Stomach smooth muscle (tissue), 2 donors: ENCODE measurements around the gene CAPN5.

Experiments
- H3K27ac ChIP-seq: one replicate; pipeline ENCODE4 v1.7.0; 2013; ENCODE audit warnings: mild to moderate bottlenecking, low read length, inconsistent platforms
- H3K27me3 ChIP-seq, 2 donors: one replicate each; pipeline ENCODE4 v1.7.0; 2013; ENCODE audit warnings: low read length in 2 of 2; ENCODE audit not compliant: insufficient read depth in 2 of 2, control insufficient read depth in 1 of 2
- H3K36me3 ChIP-seq, 2 donors: one replicate each; pipeline ENCODE4 v1.7.0; 2013; ENCODE audit warnings: low read length in 2 of 2; ENCODE audit not compliant: control insufficient read depth in 2 of 2, insufficient read depth in 2 of 2
- H3K4me1 ChIP-seq: one replicate; pipeline ENCODE4 v1.7.0; 2013; ENCODE audit warnings: low read length; ENCODE audit not compliant: control insufficient read depth, insufficient read depth
- H3K4me3 ChIP-seq, 2 donors: one replicate each; pipeline ENCODE4 v1.7.0; 2013; ENCODE audit warnings: low read length in 2 of 2
- H3K9ac ChIP-seq, 2 donors: one replicate each; pipeline ENCODE4 v1.7.0; 2013; ENCODE audit warnings: low read length in 2 of 2, mild to moderate bottlenecking in 1 of 2
- H3K9me3 ChIP-seq, 2 donors: one replicate each; pipeline ENCODE4 v1.7.0; 2013; ENCODE audit warnings: low read length in 2 of 2; ENCODE audit not compliant: control insufficient read depth in 2 of 2
- donor health status: healthy.
- donor health status: Pancreatic carcinoma.

Gene CAPN5

GRCh38 chr11:77163271-77163670 lies 96.5 kb downstream of the CAPN5 start:
- H3K9ac ChIP-seq: no peak overlapping the region
- no peaks in the 10 kb centered on the region for H3K36me3 ChIP-seq
- H3K27ac ChIP-seq: no peak overlapping the region
- no peak overlapping the region for H3K4me3 ChIP-seq
- H3K27me3 ChIP-seq: no peaks in the 10 kb centered on the region
- no peaks in the 10 kb centered on the region for H3K9me3 ChIP-seq
- H3K4me1 ChIP-seq: no peaks in the 10 kb centered on the region

- no peaks in the 10 kb centered on the region for H3K4me1 ChIP-seq
- H3K27ac ChIP-seq: no peak overlapping the region
- H3K27me3 ChIP-seq: no peaks in the 10 kb centered on the region
- H3K36me3 ChIP-seq: no peaks in the 10 kb centered on the region
- H3K9ac ChIP-seq: no peak overlapping the region
- no peaks in the 10 kb centered on the region for H3K9me3 ChIP-seq
- H3K4me3 ChIP-seq: no peak overlapping the region
Observed at GRCh38 chr11:77165066-77165465, 98.3 kb downstream of the CAPN5 start.

GRCh38 chr11:77166021-77166420 lies 99.2 kb downstream of the CAPN5 start:
- no peak overlapping the region for H3K4me3 ChIP-seq
- H3K4me1 ChIP-seq: no peaks in the 10 kb centered on the region
- no peak overlapping the region for H3K27ac ChIP-seq
- no peaks in the 10 kb centered on the region for H3K27me3 ChIP-seq
- no peak overlapping the region for H3K9ac ChIP-seq
- H3K9me3 ChIP-seq: no peaks in the 10 kb centered on the region
- H3K36me3 ChIP-seq: no peaks in the 10 kb centered on the region

GRCh38 chr11:77167111-77167626 lies 100.4 kb downstream of the CAPN5 start:
- Histone ChIP-seq H3K9me3 (no peaks in the 10 kb centered on the region), H3K9ac (no peak overlapping the region), H3K27me3 (no peaks in the 10 kb centered on the region), H3K36me3 (no peaks in the 10 kb centered on the region), H3K4me3 (no peak overlapping the region), H3K4me1 (no peaks in the 10 kb centered on the region), H3K27ac (no peak overlapping the region)

GRCh38 chr11:77167791-77168190 lies 101.0 kb downstream of the CAPN5 start:
- H3K9ac ChIP-seq: no peak overlapping the region
- no peak overlapping the region for H3K4me3 ChIP-seq
- H3K27ac ChIP-seq: no peak overlapping the region
- H3K9me3 ChIP-seq: no peaks in the 10 kb centered on the region
- no peaks in the 10 kb centered on the region for H3K36me3 ChIP-seq
- H3K27me3 ChIP-seq: no peaks in the 10 kb centered on the region
- H3K4me1 ChIP-seq: no peaks in the 10 kb centered on the region

GRCh38 chr11:77170107-77170506 lies 103.3 kb downstream of the CAPN5 start:
- Histone ChIP-seq H3K9ac (no peak overlapping the region), H3K27ac (no peak overlapping the region), H3K4me1 (no peaks in the 10 kb centered on the region), H3K36me3 (no peaks in the 10 kb centered on the region), H3K9me3 (no peaks in the 10 kb centered on the region), H3K27me3 (no peaks in the 10 kb centered on the region), H3K4me3 (no peak overlapping the region)

DNA sequence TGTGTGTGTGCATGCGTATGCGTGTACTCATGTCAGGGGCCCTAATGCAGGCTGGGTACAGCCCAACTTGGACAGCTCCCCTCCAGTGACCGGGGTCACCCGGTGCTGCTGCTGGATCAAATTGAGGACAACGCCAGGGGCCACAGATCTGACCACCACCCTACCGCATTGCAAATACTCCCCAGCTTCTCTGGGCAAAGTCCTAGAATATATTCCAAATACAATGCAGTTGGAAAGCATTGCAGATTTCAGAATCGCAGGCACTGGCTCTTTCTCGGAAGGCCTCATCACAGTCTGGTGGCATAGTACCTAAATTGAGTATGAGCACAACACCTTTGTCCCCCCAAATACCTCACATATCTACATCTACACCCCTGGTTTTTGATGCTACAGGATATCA lies 104.5 kb downstream of the CAPN5 start:
- Histone ChIP-seq H3K36me3 (no peaks in the 10 kb centered on the region), H3K27ac (no peak overlapping the region), H3K9ac (no peak overlapping the region), H3K4me1 (no peaks in the 10 kb centered on the region), H3K4me3 (no peak overlapping the region), H3K9me3 (no peaks in the 10 kb centered on the region), H3K27me3 (no peaks in the 10 kb centered on the region)

DNA sequence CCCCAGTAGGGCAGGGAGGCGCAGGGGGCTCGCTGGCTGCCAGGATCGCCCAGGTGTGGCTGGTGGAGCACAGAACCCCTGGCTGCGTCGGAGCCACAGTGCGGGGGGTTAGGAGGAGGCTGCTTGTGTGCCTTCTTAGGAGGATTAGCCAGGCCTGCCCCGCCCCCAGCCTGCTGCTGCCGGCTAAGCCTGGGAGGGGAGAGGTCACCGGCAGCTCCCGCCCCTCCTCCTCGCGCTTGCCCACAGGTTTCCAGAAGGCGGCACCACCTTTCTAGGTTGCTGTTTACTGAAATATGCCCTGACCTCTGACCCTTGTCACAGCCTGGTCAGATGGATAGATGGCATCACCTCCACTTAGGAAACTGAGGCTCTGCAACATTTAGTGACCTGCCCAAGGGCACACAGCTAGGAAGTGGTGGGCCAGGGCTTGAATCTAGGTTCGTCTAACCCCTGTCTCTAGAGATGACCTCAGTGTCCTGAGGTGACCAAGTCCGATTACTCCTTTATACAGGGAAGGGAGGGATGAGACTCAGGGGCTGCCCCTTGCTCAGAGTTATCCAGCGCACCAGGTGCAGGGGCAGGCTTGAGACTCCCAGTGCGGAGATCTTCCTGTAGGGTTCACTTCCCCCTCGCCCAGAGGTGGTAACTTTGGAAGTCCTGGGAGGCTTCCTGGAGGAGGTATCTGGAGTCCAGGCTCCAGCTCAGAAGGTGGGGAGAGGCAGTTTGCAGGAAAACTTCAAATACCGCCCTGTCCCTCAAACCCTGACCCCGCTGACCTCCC lies 105.3 kb downstream of the CAPN5 start:
- Histone ChIP-seq H3K36me3 (no peaks in the 10 kb centered on the region), H3K9ac (no peak overlapping the region), H3K4me1 (no peaks in the 10 kb centered on the region), H3K27ac (no peak overlapping the region), H3K4me3 (no peak overlapping the region), H3K9me3 (no peaks in the 10 kb centered on the region), H3K27me3 (no peaks in the 10 kb centered on the region)

DNA sequence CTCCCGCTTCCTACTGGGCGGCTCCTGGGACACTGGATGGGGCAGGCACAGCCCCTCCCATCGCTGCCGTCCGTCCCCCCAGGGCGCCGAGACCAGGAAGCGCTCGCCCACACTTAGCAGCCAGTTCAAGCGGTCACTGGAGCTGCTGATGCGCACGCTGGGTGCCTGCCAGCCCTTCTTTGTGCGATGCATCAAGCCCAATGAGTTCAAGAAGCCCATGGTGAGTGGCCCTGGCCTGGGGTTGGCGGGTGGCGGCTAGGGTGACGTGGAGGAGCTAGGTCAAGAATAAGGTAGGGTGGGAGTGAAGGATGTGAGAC lies 105.9 kb downstream of the CAPN5 start:
- Histone ChIP-seq H3K4me1 (no peaks in the 10 kb centered on the region), H3K4me3 (no peak overlapping the region), H3K27me3 (no peaks in the 10 kb centered on the region), H3K27ac (no peak overlapping the region), H3K36me3 (no peaks in the 10 kb centered on the region), H3K9me3 (no peaks in the 10 kb centered on the region), H3K9ac (no peak overlapping the region)

GRCh38 chr11:77173494-77173893 lies 106.7 kb downstream of the CAPN5 start:
- H3K4me1 ChIP-seq: no peaks in the 10 kb centered on the region
- H3K27ac ChIP-seq: no peak overlapping the region
- H3K9me3 ChIP-seq: no peaks in the 10 kb centered on the region
- H3K36me3 ChIP-seq: no peaks in the 10 kb centered on the region
- no peaks in the 10 kb centered on the region for H3K27me3 ChIP-seq
- no peak overlapping the region for H3K9ac ChIP-seq
- H3K4me3 ChIP-seq: no peak overlapping the region

- Histone ChIP-seq H3K36me3 (no peaks in the 10 kb centered on the region), H3K4me3 (no peak overlapping the region), H3K4me1 (no peaks in the 10 kb centered on the region), H3K9ac (no peak overlapping the region), H3K9me3 (no peaks in the 10 kb centered on the region), H3K27ac (no peak overlapping the region), H3K27me3 (no peaks in the 10 kb centered on the region)
Observed at GRCh38 chr11:77174559-77174958, 107.8 kb downstream of the CAPN5 start.
